B cell (primary cell): ENCODE results near the gene SYMPK. TPM values are rescaled to one million over a fixed set of nuclear protein-coding genes. Genes with fewer than 3 reads are reported as not detected.
A peak's percentile ranks its signal among the peaks of the same experiment; 100 is the strongest.

Experiments used
- ATAC-seq: fragments of 200-7000 bp; cut with Tn5 transposase; one replicate; pipeline ENCODE4 v1.10.0; 2021; ENCODE audit warnings: low read depth, mild to moderate bottlenecking, moderate number of reproducible peaks, moderate library complexity
- CTCF ChIA-PET: fragments of 350-600 bp; sonication (Branson Sonifier 250); formaldehyde crosslinking; loops from one replicate; lab custom pipeline; 2021; ENCODE audit warnings: antibody characterized with exemption, inconsistent platforms; lab: Charles Lee
- POLR2A ChIA-PET: fragments of 350-600 bp; sonication (Branson Sonifier 250); formaldehyde crosslinking; loops from one replicate; lab custom pipeline; 2021; ENCODE audit warnings: antibody characterized with exemption; lab: Charles Lee
- DNase-seq: peaks from one replicate; pipeline ENCODE4 v3.0.0; 2013
- H2AFZ ChIP-seq: 2 replicates; pipeline ENCODE4 v1.6.1; 2012; ENCODE audit warnings: mild to moderate bottlenecking, low read depth, low read length; ENCODE audit not compliant: insufficient read depth, poor library complexity, severe bottlenecking
- H3K27ac ChIP-seq, 2 donors: 1 replicate in 1 of 2; 2 replicates in 1 of 2; pipeline ENCODE4 v1.5.1; 2012 to 2013; ENCODE audit warnings: low read length in 2 of 2, mild to moderate bottlenecking in 2 of 2, moderate library complexity in 1 of 2
- H3K27me3 ChIP-seq, 4 experiments: fragments of 200-600 bp in 1 of 4; sonication (generic) in 1 of 4; replicated peaks in 1 of 4; 1 replicate in 2 of 4; 2 replicates in 2 of 4; pipeline versions ENCODE4 v1.6.1 to v1.7.0; 2013 to 2016; ENCODE audit warnings: low read length in 3 of 4, mild to moderate bottlenecking in 2 of 4, mixed read lengths in 1 of 4, moderate library complexity in 1 of 4; ENCODE audit not compliant: insufficient read depth in 4 of 4, control insufficient read depth in 3 of 4; ENCODE audit errors: control extremely low read depth in 1 of 4
- H3K36me3 ChIP-seq, 2 experiments: replicated peaks in 1 of 2; 1 replicate in 1 of 2; 2 replicates in 1 of 2; pipeline versions ENCODE4 v1.6.1 to v1.7.1; 2013; ENCODE audit warnings: low read length in 1 of 2; ENCODE audit not compliant: insufficient read depth in 2 of 2, control insufficient read depth in 1 of 2; ENCODE audit errors: control extremely low read depth in 1 of 2, extremely low read depth in 1 of 2
- H3K4me1 ChIP-seq, 2 donors: fragments of 200-600 bp in 1 of 2; sonication (generic) in 1 of 2; 1 replicate in 1 of 2; 2 replicates in 1 of 2; pipeline versions ENCODE4 v1.5.1 to v1.6.1; 2013 to 2017; ENCODE audit warnings: low read length in 2 of 2; ENCODE audit not compliant: control insufficient read depth in 2 of 2, insufficient read depth in 2 of 2
- H3K4me2 ChIP-seq: replicated peaks from 2 replicates; pipeline ENCODE3; 2012; ENCODE audit warnings: mild to moderate bottlenecking, low read depth, low read length; ENCODE audit not compliant: poor library complexity, severe bottlenecking
- H3K4me3 ChIP-seq, 5 experiments: fragments of 200-600 bp in 1 of 5; sonication (generic) in 1 of 5; 1 replicate in 3 of 5; 2 replicates in 2 of 5; pipeline versions ENCODE4 v1.5.1 to v1.7.0; 2011 to 2016; ENCODE audit warnings: low read length in 4 of 5, mild to moderate bottlenecking in 4 of 5, low read depth in 2 of 5, control low read depth in 1 of 5, moderate library complexity in 1 of 5; ENCODE audit not compliant: insufficient read depth in 1 of 5; ENCODE audit errors: control extremely low read depth in 1 of 5, extremely low read depth in 1 of 5
- H3K79me2 ChIP-seq: fragments of 200-600 bp; sonication (generic); one replicate; pipeline ENCODE4 v1.6.0; 2016; ENCODE audit warnings: low read length; ENCODE audit not compliant: control insufficient read depth, insufficient read depth
- H3K9ac ChIP-seq: fragments of 200-600 bp; sonication (generic); 2 replicates; pipeline ENCODE4 v1.6.1; 2017; ENCODE audit warnings: mild to moderate bottlenecking, low read length, moderate library complexity
- H3K9me3 ChIP-seq, 3 donors: one replicate each; pipeline versions ENCODE4 v1.6.1 to v1.7.1; 2013; ENCODE audit warnings: low read length in 2 of 3; ENCODE audit not compliant: control insufficient read depth in 2 of 3, insufficient read depth in 1 of 3; ENCODE audit errors: control extremely low read depth in 1 of 3
- H4K20me1 ChIP-seq: 2 replicates; pipeline ENCODE4 v1.6.0; 2012; ENCODE audit warnings: mild to moderate bottlenecking, low read length; ENCODE audit not compliant: insufficient read depth, control insufficient read depth, poor library complexity, severe bottlenecking
- H3K27ac Mint-ChIP-seq: one replicate; pipeline ENCODE4 v1.8.0; 2021; ENCODE audit warnings: mixed read lengths
- H3K27me3 Mint-ChIP-seq: one replicate; pipeline ENCODE4 v1.8.0; 2021; ENCODE audit warnings: mixed read lengths
- H3K4me1 Mint-ChIP-seq: one replicate; pipeline ENCODE4 v1.8.0; 2021; ENCODE audit warnings: mixed read lengths
- H3K4me3 Mint-ChIP-seq: one replicate; pipeline ENCODE4 v1.8.0; 2021; ENCODE audit warnings: mixed read lengths
- H3K9me3 Mint-ChIP-seq: one replicate; pipeline ENCODE4 v1.8.0; 2022; ENCODE audit warnings: mixed read lengths; ENCODE audit not compliant: insufficient read depth
- CTCF ChIP-seq: fragments of 200-600 bp; IDR thresholded peaks from one replicate; pipeline ENCODE4 v1.8.0; 2022; ENCODE audit warnings: antibody characterized with exemption, mild to moderate bottlenecking
- EZH2 ChIP-seq: IDR thresholded peaks from 2 replicates; pipeline ENCODE4 v1.6.1; 2012; ENCODE audit warnings: borderline replicate concordance, low read depth, mild to moderate bottlenecking, moderate library complexity, low read length; ENCODE audit not compliant: insufficient read depth, poor library complexity, severe bottlenecking
- WGBS: methylation state at CpG from one replicate; pipeline ENCODE4 v1.1.5; 2013; ENCODE audit warnings: missing lambda C conversion rate; ENCODE audit not compliant: insufficient coverage; 5-methylcytosine and 5-hydroxymethylcytosine counted together
- intact Hi-C: fragments of 100-400 bp; cut with micrococcal nuclease; formaldehyde crosslinking; loops from one replicate; pipeline ENCODE4 v1.10.0; 2022
- polyA plus RNA-seq: library from polyadenylated mRNA; depleted of rRNA; stranded (reverse); fragments of >200 nt; gene quantifications from 2 replicates; pipeline ENCODE4 v1.2.3, GENCODE V29; 2012
- total RNA-seq, 2 donors: library from RNA; stranded (reverse); fragments of 120-200 nt in 1 of 2; gene quantifications; 1 replicate in 1 of 2; 2 replicates in 1 of 2; pipeline versions ENCODE4 v1.2.3 to v1.2.4, GENCODE V29; 2013 to 2022

Gene SYMPK
- total and polyA plus RNA-seq, 2 donors (not counting 1 experiment from before 2014, with no cell fraction given), result 119 to 138 TPM

- TF ChIP-seq EZH2 (peak; percentile 69), CTCF (peak; percentile 73)
- intact Hi-C loops, result loop anchor here (1.0 to 2.0 kb wide), 10 partner anchors 22 to 987 kb away; partner anchors contain the start of genes AP2S1, CCDC61, DMWD and FBXO46
- ChIA-PET POLR2A (interaction anchor here (0.6 to 2.0 kb wide), 11 partner anchors 18 to 737 kb away, joined by 3 to 9 read pairs (median 4); partner anchors contain the start of genes IRF2BP1, MYPOP, QPCTL and SIX5), CTCF (interaction anchor here (1.0 to 3.0 kb wide), 9 partner anchors 16 to 172 kb away, joined by 3 to 24 read pairs (median 8); partner anchors contain the start of genes IRF2BP1, MYPOP, SIX5 and SNRPD2)
- Mint-ChIP-seq H3K9me3 (no peaks in the 10 kb centered on the region), H3K27me3 (peaks cover 10% of the 10 kb centered on the region), H3K4me3 (peak within 1 kb of the TSS; percentile 91), H3K27ac (peak within 1 kb of the TSS; percentile 98), H3K4me1 (peaks cover 32% of the 10 kb centered on the region)
- 3% methylated on average over 71 of the region's 71 CpGs for WGBS
- peak within 1 kb of the TSS; percentile 95 for H3K4me2 ChIP-seq
- H4K20me1 ChIP-seq, result peaks cover 1% of the 10 kb centered on the region
- peak within 1 kb of the TSS; percentile 62 to 87 (median 81) for H3K4me3 ChIP-seq
- peaks cover 0 to 4% (median 0%) of the 10 kb centered on the region in 3 donors for H3K9me3 ChIP-seq
- peaks cover 0 to 14% (median 6%) of the 10 kb centered on the region in 4 experiments for H3K27me3 ChIP-seq
- H3K27ac ChIP-seq, result peak within 1 kb of the TSS in 1 of 2 donors; percentile 95
- ATAC-seq (no peak), DNase-seq (peak; percentile 70)
- H3K9ac ChIP-seq, result peak within 1 kb of the TSS; percentile 77
- peaks cover 33% of the 10 kb centered on the region for H3K79me2 ChIP-seq
- H2AFZ ChIP-seq, result peak within 1 kb of the TSS; percentile 86
- peaks cover 0 to 13% of the 10 kb centered on the region in 2 experiments for H3K36me3 ChIP-seq
- peaks cover 27 to 33% of the 10 kb centered on the region in 2 donors for H3K4me1 ChIP-seq
Measured at GRCh38 chr19:45863840-45864628, 1.1 kb upstream of the SYMPK start, which contains the start of gene FOXA3. FOXA3 (plus strand) TSS chr19:45864326; CDS start chr19:45864457, 131 bp downstream.
